K562 (cell line): Measurements from ENCODE around the gene UBR1. TPM values are rescaled to one million over a fixed set of nuclear protein-coding genes. Genes with fewer than 3 reads are reported as not detected.

Experiments
- BCOR ChIP-seq: fragments of 450-650 bp; IDR thresholded peaks from 2 replicates; pipeline ENCODE4 v1.6.1; 2016
- CBX2 ChIP-seq: fragments of 200-600 bp; sonication (generic); IDR thresholded peaks from one replicate; pipeline ENCODE4 v1.6.1; 2012; ENCODE audit warnings: mild to moderate bottlenecking, low read length, inconsistent platforms; ENCODE audit not compliant: insufficient read depth, poor library complexity, severe bottlenecking
- E2F6 ChIP-seq, 2 experiments: IDR thresholded peaks; 2 replicates each; pipeline ENCODE4 v1.6.1; 2011; ENCODE audit warnings: borderline replicate concordance in 1 of 2, control low read depth in 1 of 2, low read depth in 1 of 2, low read length in 1 of 2, mild to moderate bottlenecking in 1 of 2, mixed read lengths in 1 of 2, moderate library complexity in 1 of 2; ENCODE audit not compliant: insufficient read depth in 1 of 2, insufficient read length in 1 of 2, poor library complexity in 1 of 2, severe bottlenecking in 1 of 2; ENCODE audit errors: extremely low read depth in 1 of 2
- RFX7 ChIP-seq: fragments of 250-450 bp; sonication (Bioruptor Pico); IDR thresholded peaks from 2 replicates; pipeline ENCODE4 v1.5.1; 2021; ENCODE audit warnings: mild to moderate bottlenecking
- TGIF2 ChIP-seq: sonication (generic); formaldehyde crosslinking; IDR thresholded peaks from 2 replicates; pipeline ENCODE4 v1.8.1; 2022; ENCODE audit warnings: mild to moderate bottlenecking, missing genetic modification reagents, moderate library complexity
- ZBTB40 ChIP-seq, 2 experiments: fragments of 450-650 bp in 1 of 2; sonication (generic) in 1 of 2; formaldehyde crosslinking in 1 of 2; IDR thresholded peaks; 2 replicates each; pipeline versions ENCODE4 v1.7.1 to v1.9.0; 2016 to 2022; ENCODE audit warnings: inconsistent platforms in 1 of 2, mild to moderate bottlenecking in 1 of 2, missing genetic modification reagents in 1 of 2
- ZNF830 ChIP-seq: fragments of 250-450 bp; sonication (Bioruptor Pico); IDR thresholded peaks from 2 replicates; pipeline ENCODE4 v1.5.0; 2021; ENCODE audit warnings: mild to moderate bottlenecking
- polyA plus RNA-seq, 8 experiments: library from polyadenylated mRNA; depleted of rRNA in 4 of 8; stranded (reverse) in 5 of 8; unstranded in 3 of 8; fragments of >200 nt; fragmentation: Nextera tagmentation in 2 of 8; fragmentation: Illumina TruSeq in 1 of 8; extraction: Ambion mirVana in 2 of 8; extraction: Trizol in 1 of 8; gene quantifications; 2 replicates each; pipeline versions ENCODE4 v1.2.1 to v1.2.3, GENCODE V29; 2011 to 2014; ENCODE audit warnings: inconsistent platforms in 1 of 8, missing spikeins in 1 of 8
- total RNA-seq, 7 experiments: library from RNA; depleted of rRNA in 6 of 7; stranded (reverse); fragments of >200 nt in 6 of 7; fragmentation: Illumina TruSeq in 2 of 7; extraction: Trizol in 2 of 7; gene quantifications; 2 replicates each; pipeline versions ENCODE4 v1.2.1 to v1.2.3, GENCODE V29; 2011 to 2021; ENCODE audit warnings: low replicate concordance in 1 of 7

Gene UBR1
- total and polyA plus RNA-seq, 9 of the 15 experiments (the other 6 are each of a cell fraction or from before 2014, with no cell fraction given): 5.8 to 30.7 (median 15.3) TPM

GRCh38 chr15:43111354-43111753, 5.5 kb upstream of the UBR1 start (continued):
- TF ChIP-seq ZBTB40 (IDR thresholded peaks at IDR 0.05) (no peak), ZBTB40 (CRISPR knock-in tag; IDR thresholded peaks at IDR 0.05) (no peak), E2F6 (IDR thresholded peaks at IDR 0.05; ENCODE audit: borderline replicate concordance in 1 of 2, extremely low read depth in 1 of 2, insufficient read depth in 1 of 2, insufficient read length in 1 of 2, low read depth in 1 of 2, low read length in 1 of 2, poor library complexity in 1 of 2, severe bottlenecking in 1 of 2) (no peak), TGIF2 (no peak), BCOR (no peak), ZNF830 (no peak), CBX2 (no peak), RFX7 (no peak)
- TF ChIP-seq, all 486 proteins: peak for 0
